ENCODE data around the gene TFAP2D.

The TFAP2D gene

GRCh38 chr6:50713226-50713625 is at the start of gene TFAP2D:
TFAP2D (plus strand) TSS chr6:50713526; CDS start chr6:50714056, 530 bp downstream.
- DNase-seq (ENCODE audit: low read depth), result no peak

GRCh38 chr6:50663806-50664205 is 49.5 kb upstream of the TFAP2D start:
- DNase-seq (ENCODE audit: low read depth), result no peak

- DNase-seq (ENCODE audit: low read depth), result no peak
Observed at GRCh38 chr6:50666089-50666488, 47.2 kb upstream of the TFAP2D start.

GRCh38 chr6:50681213-50681824 is 32.0 kb upstream of the TFAP2D start:
- no peak for DNase-seq (ENCODE audit: low read depth)

GRCh38 chr6:50689210-50689609 is 24.1 kb upstream of the TFAP2D start:
- no peak for DNase-seq (ENCODE audit: low read depth)

GRCh38 chr6:50691814-50692495 is 21.4 kb upstream of the TFAP2D start:
- DNase-seq (ENCODE audit: low read depth), result no peak

GRCh38 chr6:50698546-50698945 is 14.8 kb upstream of the TFAP2D start:
- no peak for DNase-seq (ENCODE audit: low read depth)

- DNase-seq (ENCODE audit: low read depth), result no peak
Observed at GRCh38 chr6:50699051-50699775, 14.1 kb upstream of the TFAP2D start.

GRCh38 chr6:50706575-50706974 is 6.8 kb upstream of the TFAP2D start:
- no peak for DNase-seq (ENCODE audit: low read depth)

GRCh38 chr6:50707191-50707590 is 6.1 kb upstream of the TFAP2D start:
- DNase-seq (ENCODE audit: low read depth), result no peak

- no peak for DNase-seq (ENCODE audit: low read depth)
Observed at GRCh38 chr6:50707652-50708300, 5.5 kb upstream of the TFAP2D start.

GRCh38 chr6:50708664-50709365 is 4.5 kb upstream of the TFAP2D start:
- no peak for DNase-seq (ENCODE audit: low read depth)

GRCh38 chr6:50709366-50709734 is 4.0 kb upstream of the TFAP2D start:
- no peak for DNase-seq (ENCODE audit: low read depth)

GRCh38 chr6:50711686-50712085 is 1.6 kb upstream of the TFAP2D start:
- DNase-seq (ENCODE audit: low read depth), result no peak

- no peak for DNase-seq (ENCODE audit: low read depth)
Observed at GRCh38 chr6:50712291-50712690, 1.0 kb upstream of the TFAP2D start.

- DNase-seq (ENCODE audit: low read depth), result no peak
Observed at GRCh38 chr6:50713977-50714486, 706 bp downstream of the TFAP2D start.

GRCh38 chr6:50714487-50715379 is 1.4 kb downstream of the TFAP2D start:
- DNase-seq (ENCODE audit: low read depth), result no peak

GRCh38 chr6:50716899-50717509 is 3.7 kb downstream of the TFAP2D start:
- DNase-seq (ENCODE audit: low read depth), result no peak

- DNase-seq (ENCODE audit: low read depth), result no peak
Observed at GRCh38 chr6:50717734-50718457, 4.6 kb downstream of the TFAP2D start.

GRCh38 chr6:50718566-50718965 is 5.2 kb downstream of the TFAP2D start:
- DNase-seq (ENCODE audit: low read depth), result no peak
